Adrenal gland (tissue), 12 donors: ENCODE data around the gene TRMT61A. TPM values are rescaled to one million over a fixed set of nuclear protein-coding genes. Genes with fewer than 3 reads are reported as not detected.

ENCODE experiments used
- DNase-seq, 7 donors: peaks; one replicate each; pipeline ENCODE4 v3.0.0-alpha.2; 2019 to 2020
- H3K27ac ChIP-seq, 5 donors: fragments of 200-600 bp; sonication (generic) in 4 of 5; 1 replicate in 3 of 5; 2 replicates in 2 of 5; pipeline versions ENCODE4 v1.5.1 to v1.8.0; 2016 to 2020; ENCODE audit warnings: mild to moderate bottlenecking in 1 of 5
- H3K27me3 ChIP-seq: fragments of 200-600 bp; 2 replicates; pipeline ENCODE4 v1.8.0; 2021
- H3K36me3 ChIP-seq, 2 donors: fragments of 200-600 bp; replicated peaks in 1 of 2; 1 replicate in 1 of 2; 2 replicates in 1 of 2; pipeline versions ENCODE4 v1.5.1 to v1.8.0; 2018 to 2022
- H3K4me1 ChIP-seq, 2 donors: fragments of 200-600 bp; replicated peaks in 1 of 2; 1 replicate in 1 of 2; 2 replicates in 1 of 2; pipeline versions ENCODE4 v1.5.1 to v1.8.0; 2018 to 2021
- H3K4me3 ChIP-seq, 4 donors: fragments of 200-600 bp; sonication (generic) in 3 of 4; one replicate each; pipeline ENCODE4 v1.5.1; 2016 to 2018
- H3K9me3 ChIP-seq, 3 donors: fragments of 200-600 bp; sonication (generic) in 1 of 3; replicated peaks in 1 of 3; 1 replicate in 2 of 3; 2 replicates in 1 of 3; pipeline versions ENCODE4 v1.5.1 to v1.8.0; 2016 to 2021
- CTCF ChIP-seq, 6 experiments: fragments of 450-650 bp in 4 of 6; fragments of 200-600 bp in 2 of 6; sonication (generic) in 1 of 6; IDR thresholded peaks; 1 replicate in 5 of 6; 2 replicates in 1 of 6; pipeline versions ENCODE4 v1.5.1 to v1.8.0; 2016 to 2021; ENCODE audit warnings: antibody characterized with exemption in 6 of 6, mild to moderate bottlenecking in 2 of 6, moderate library complexity in 1 of 6
- POLR2A ChIP-seq, 2 donors: fragments of 450-650 bp; IDR thresholded peaks; one replicate each; pipeline ENCODE4 v1.6.1; 2017; ENCODE audit warnings: antibody characterized with exemption in 2 of 2, mild to moderate bottlenecking in 2 of 2, moderate library complexity in 1 of 2
- WGBS, 4 donors: extraction: QIAGEN DNeasy Blood & Tissue Kit in 2 of 4; methylation state at CpG; one replicate each; pipeline versions ENCODE4 v1.1.5 to v1.1.7; 2013 to 2017; 5-methylcytosine and 5-hydroxymethylcytosine counted together
- intact Hi-C, 2 donors: fragments of 100-400 bp; cut with DNase I; formaldehyde crosslinking; loops; one replicate each; pipeline versions ENCODE4 v1.14.1 to v1.15.0; 2022 to 2023
- polyA plus RNA-seq, 3 donors: library from polyadenylated mRNA; stranded (reverse); fragments of 200-250 nt in 2 of 3; fragments of 350-450 nt in 1 of 3; fragmentation: Illumina TruSeq in 1 of 3; extraction: RNeasy Lipid Tissue Mini Kit (QIAGEN cat#74804) in 1 of 3; gene quantifications; one replicate each; pipeline ENCODE4 v1.2.3, GENCODE V29; 2013 to 2014
- total RNA-seq, 9 donors: library from RNA; depleted of rRNA in 4 of 9; stranded (reverse); fragments of >200 nt in 4 of 9; fragments of 120-200 nt in 1 of 9; fragmentation: NEBNext Ultra II Directional in 1 of 9; extraction: Animal tissue kit (Norgen Biotek cat#: 25700) in 1 of 9; gene quantifications; one replicate each; pipeline versions ENCODE4 v1.1.0 to v1.2.4, GENCODE V29; 2013 to 2023
- donor health status: healthy with polysubstance abuse.
- donor health status: Bipolar disorder and iron deficiency.
- donor health status: DM: yes; HTN: yes; CAD: no.
- donor health status: DM: no; HTN: no; CAD: no.
- donor health status: DM: no; HTN: no; CAD: no.
- donor health status: DM: yes; HTN: yes; CAD: no.

TRMT61A gene
- total and polyA plus RNA-seq, 12 donors: 2.5 to 26.0 (median 13.5) TPM

- Histone ChIP-seq H3K27ac (peak overlapping the region in 3 of 5 donors; percentile 3 to 58 (median 31)), H3K36me3 (no peaks in the 10 kb centered on the region), H3K27me3 (no peaks in the 10 kb centered on the region), H3K9me3 (no peaks in the 10 kb centered on the region), H3K4me3 (no peak overlapping the region), H3K4me1 (peaks cover 34 to 47% of the 10 kb centered on the region in 2 donors)
- no peak for DNase-seq
- intact Hi-C loops: no loop called here
- WGBS, 4 donors: 57 to 85% (median 68%) methylated on average over 3 to 17 of the region's 17 CpGs
- TF ChIP-seq POLR2A (IDR thresholded peaks at IDR 0.05): no peak
- no peak for TF ChIP-seq CTCF (IDR thresholded peaks at IDR 0.05)
Observed at GRCh38 chr14:103540821-103541708, 12.1 kb downstream of the TRMT61A start.

- Histone ChIP-seq H3K4me1 (peaks cover 34 to 47% of the 10 kb centered on the region in 2 donors), H3K4me3 (no peak overlapping the region), H3K27ac (peak overlapping the region in 2 of 5 donors; percentile 3 to 49), H3K27me3 (no peaks in the 10 kb centered on the region), H3K9me3 (no peaks in the 10 kb centered on the region), H3K36me3 (no peaks in the 10 kb centered on the region)
- intact Hi-C loops: no loop called here
- TF ChIP-seq CTCF (IDR thresholded peaks at IDR 0.05): no peak
- TF ChIP-seq POLR2A (IDR thresholded peaks at IDR 0.05): no peak
- no peak for DNase-seq
- 61 to 84% (median 70%) methylated on average over 13 to 33 of the region's 33 CpGs for WGBS, 4 donors
Observed at GRCh38 chr14:103541709-103542604, 13.0 kb downstream of the TRMT61A start.

GRCh38 chr14:103542605-103543088 is 13.7 kb downstream of the TRMT61A start:
- WGBS, 4 donors: 17 to 19% (median 19%) methylated on average over 11 to 18 of the region's 18 CpGs; no CpG with 5 or more reads in 1 of the 4 donors
- H3K36me3 ChIP-seq: no peaks in the 10 kb centered on the region
- no peaks in the 10 kb centered on the region for H3K27me3 ChIP-seq
- peak overlapping the region in 1 of 5 donors; percentile 49 for H3K27ac ChIP-seq
- intact Hi-C loops: no loop called here
- no peaks in the 10 kb centered on the region for H3K9me3 ChIP-seq
- peaks cover 34 to 47% of the 10 kb centered on the region in 2 donors for H3K4me1 ChIP-seq
- TF ChIP-seq CTCF (IDR thresholded peaks at IDR 0.05) (no peak), POLR2A (IDR thresholded peaks at IDR 0.05) (no peak)
- no peak overlapping the region for H3K4me3 ChIP-seq
- DNase-seq: peak in 3 of 7 donors; percentile 62 to 79 (median 76)

GRCh38 chr14:103543140-103543539 is 14.1 kb downstream of the TRMT61A start:
- Histone ChIP-seq H3K9me3 (no peaks in the 10 kb centered on the region), H3K27ac (no peak overlapping the region), H3K27me3 (no peaks in the 10 kb centered on the region), H3K4me1 (peaks cover 34 to 47% of the 10 kb centered on the region in 2 donors), H3K4me3 (no peak overlapping the region), H3K36me3 (no peaks in the 10 kb centered on the region)
- WGBS, 4 donors: 79 to 81% (median 81%) methylated on average over 10 of the region's 10 CpGs; no CpG with 5 or more reads in 1 of the 4 donors
- no peak for TF ChIP-seq POLR2A (IDR thresholded peaks at IDR 0.05)
- no peak for TF ChIP-seq CTCF (IDR thresholded peaks at IDR 0.05)
- intact Hi-C loops: no loop called here
- no peak for DNase-seq
